PFSK-1 (cell line): ENCODE results near the gene ODC1.

Source experiments
- FOXP2 ChIP-seq: optimal IDR thresholded peaks from 2 replicates; pipeline ENCODE3; 2011; ENCODE audit warnings: borderline replicate concordance, control low read depth, inconsistent platforms; ENCODE audit not compliant: insufficient read depth; ENCODE audit errors: extremely low read length, extremely low read depth
- POLR2AphosphoS5 ChIP-seq: IDR thresholded peaks from 2 replicates; pipeline ENCODE4 v1.6.1; 2012; ENCODE audit warnings: low read depth, mild to moderate bottlenecking, control low read depth, low read length, moderate library complexity
- REST ChIP-seq, 2 experiments: IDR thresholded peaks; 2 replicates each; pipeline versions ENCODE4 v1.6.1 to v1.8.0; 2011 to 2012; ENCODE audit warnings: low read depth in 2 of 2, low read length in 2 of 2, control low read depth in 1 of 2, inconsistent platforms in 1 of 2, mild to moderate bottlenecking in 1 of 2, moderate library complexity in 1 of 2; ENCODE audit not compliant: insufficient read depth in 1 of 2
- SIN3A ChIP-seq: IDR thresholded peaks from 2 replicates; pipeline ENCODE4 v1.6.1; 2012; ENCODE audit warnings: mild to moderate bottlenecking, low read length, moderate library complexity, borderline replicate concordance; ENCODE audit not compliant: insufficient read depth
- TAF1 ChIP-seq: IDR thresholded peaks from 2 replicates; pipeline ENCODE4 v1.6.1; 2012; ENCODE audit warnings: low read length, control low read depth, borderline replicate concordance; ENCODE audit not compliant: insufficient read depth

Gene ODC1

DNA sequence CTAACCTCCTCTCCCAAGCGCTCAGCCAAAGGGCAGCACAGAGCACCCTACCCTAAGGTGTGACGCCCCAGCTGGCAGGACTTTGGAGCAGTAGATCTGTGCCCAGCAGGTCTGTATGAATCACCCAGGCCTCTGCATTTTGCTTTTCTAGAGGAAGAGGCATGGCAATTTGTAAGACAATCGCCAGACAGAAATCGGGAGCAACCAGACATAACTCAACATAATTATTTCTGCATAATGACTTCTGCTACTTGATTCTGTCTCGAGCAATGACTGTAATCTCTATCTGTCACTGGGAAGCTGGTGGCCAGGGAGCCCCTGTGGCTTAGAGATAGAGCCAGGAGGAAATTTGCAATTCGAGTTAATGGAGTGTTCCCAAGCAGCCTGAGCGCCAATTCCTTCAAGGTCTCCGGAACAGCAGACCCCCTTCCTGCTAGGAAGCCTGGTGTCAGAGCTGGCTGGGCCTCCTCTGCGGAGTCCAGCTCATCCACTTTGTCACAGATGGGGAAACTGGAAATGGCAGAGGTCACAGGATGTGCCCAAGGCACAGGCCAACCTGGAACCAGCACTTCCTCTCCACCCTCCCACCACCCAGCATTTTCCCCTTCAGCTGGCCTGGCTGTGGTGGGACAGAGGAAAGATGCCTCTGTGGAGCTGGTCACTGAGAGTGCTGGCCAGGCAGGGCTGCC is 55.0 kb downstream of the ODC1 start:
- TF ChIP-seq TAF1 (no peak), REST (IDR thresholded peaks at IDR 0.05; ENCODE audit: insufficient read depth in 1 of 2, low read depth in 2 of 2, low read length in 2 of 2) (no peak), FOXP2 (no peak), POLR2AphosphoS5 (no peak), SIN3A (no peak)

- no peak for TF ChIP-seq POLR2AphosphoS5
- TF ChIP-seq SIN3A: no peak
- TF ChIP-seq FOXP2: no peak
Observed at GRCh38 chr2:10392548-10392947, 55.6 kb downstream of the ODC1 start.

- no peak for TF ChIP-seq REST (IDR thresholded peaks at IDR 0.05; ENCODE audit: insufficient read depth in 1 of 2, low read depth in 2 of 2, low read length in 2 of 2)
- no peak for TF ChIP-seq FOXP2
- TF ChIP-seq SIN3A: no peak
- no peak for TF ChIP-seq TAF1
- no peak for TF ChIP-seq POLR2AphosphoS5
Observed at GRCh38 chr2:10392100-10392499, 56.0 kb downstream of the ODC1 start.

DNA sequence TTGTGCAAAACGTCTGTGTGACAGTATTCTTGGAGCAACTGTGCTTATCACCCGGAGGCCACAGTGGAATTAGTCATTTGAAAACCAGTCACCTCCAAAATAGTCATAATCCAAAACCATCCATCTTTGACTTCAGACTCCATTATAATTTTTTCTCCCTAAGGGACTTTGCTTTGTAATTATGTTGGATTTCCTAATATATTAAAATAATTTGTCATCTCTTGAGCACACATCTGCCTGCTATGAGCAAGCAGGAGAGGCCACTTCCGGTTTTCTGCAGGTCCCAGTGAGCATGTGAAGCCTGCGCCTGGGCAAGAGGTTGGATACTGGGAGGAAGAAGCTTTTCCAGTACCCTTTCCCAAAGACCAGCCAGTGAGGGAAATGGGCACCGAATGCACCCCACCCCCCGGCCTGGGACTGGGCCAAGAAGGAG is 57.7 kb downstream of the ODC1 start:
- no peak for TF ChIP-seq REST (IDR thresholded peaks at IDR 0.05; ENCODE audit: insufficient read depth in 1 of 2, low read depth in 2 of 2, low read length in 2 of 2)
- TF ChIP-seq POLR2AphosphoS5: no peak
- TF ChIP-seq SIN3A: no peak
- no peak for TF ChIP-seq TAF1
- no peak for TF ChIP-seq FOXP2
